HCT116 (cell line): ENCODE results near the gene EPYC. TPM values are rescaled to one million over a fixed set of nuclear protein-coding genes. Genes with fewer than 3 reads are reported as not detected.

Experiments
- ATAC-seq: fragments of 200-7000 bp; cut with Tn5 transposase; 2 replicates; pipeline ENCODE4 v1.9.1; 2020; ENCODE audit warnings: mild to moderate bottlenecking, moderate library complexity
- BruUV-seq: library from RNA; stranded (reverse); fragments of 400-500 nt; replicated peaks from 2 replicates; lab custom pipeline; 2021; lab: Mats Ljungman, UMichigan
- CTCF ChIA-PET: fragments of 300-600 bp; sonication (Branson Sonifier 250); formaldehyde crosslinking; loops from one replicate; lab custom pipeline; 2021; ENCODE audit warnings: antibody characterized with exemption; lab: Charles Lee
- POLR2A ChIA-PET: fragments of 300-600, 350-600 bp; sonication (Branson Sonifier 250); formaldehyde crosslinking; loops from one replicate; lab custom pipeline; 2021; ENCODE audit warnings: antibody characterized with exemption; lab: Charles Lee
- RAD21 ChIA-PET, 2 experiments: fragments of 300-600 bp; sonication (Branson Sonifier 250); formaldehyde crosslinking; loops; one replicate each; lab custom pipeline; 2023; ENCODE audit warnings: low total read pairs in 2 of 2; ENCODE audit not compliant: uncharacterized antibody in 2 of 2, unreplicated experiment in 2 of 2, low non-redundant PET in 1 of 2; lab: Charles Lee
- DNase-seq: peaks from one replicate; pipeline ENCODE4 v3.0.0-alpha.2; 2010; ENCODE audit warnings: low read depth, low spot score
- H2AFZ ChIP-seq: fragments of 200-600 bp; shearing (Covaris generic), sonication (generic); 2 replicates; pipeline ENCODE4 v1.6.1; 2017; ENCODE audit warnings: low read depth, mixed run types, mixed read lengths, antibody characterized with exemption, low read length; ENCODE audit not compliant: poor library complexity, severe bottlenecking
- H3K27ac ChIP-seq: 2 replicates; pipeline ENCODE4 v1.5.1; 2012; ENCODE audit warnings: low read depth, low read length
- H3K27me3 ChIP-seq: fragments of 200-600 bp; sonication (generic); 2 replicates; pipeline ENCODE4 v1.6.1; 2016; ENCODE audit warnings: mixed run types, low read length, mixed read lengths; ENCODE audit not compliant: insufficient read depth
- H3K36me3 ChIP-seq, 2 experiments: fragments of 200-500 bp in 1 of 2; fragments of 200-600 bp in 1 of 2; sonication (Bioruptor generic) in 1 of 2; sonication (generic) in 1 of 2; 2 replicates each; pipeline versions ENCODE4 v1.5.1 to v1.6.1; 2014 to 2016; ENCODE audit warnings: low read length in 2 of 2, inconsistent platforms in 1 of 2, mixed read lengths in 1 of 2, mixed run types in 1 of 2; ENCODE audit not compliant: insufficient read depth in 2 of 2, control insufficient read depth in 1 of 2
- H3K4me1 ChIP-seq, 2 experiments: fragments of 200-600 bp in 1 of 2; sonication (generic) in 1 of 2; 2 replicates each; pipeline versions ENCODE4 v1.5.1 to v1.6.1; 2012 to 2017; ENCODE audit warnings: low read length in 2 of 2, inconsistent platforms in 1 of 2, mild to moderate bottlenecking in 1 of 2, mixed read lengths in 1 of 2, mixed run types in 1 of 2, moderate library complexity in 1 of 2; ENCODE audit not compliant: insufficient read depth in 2 of 2, control insufficient read depth in 1 of 2
- H3K4me2 ChIP-seq: fragments of 200-600 bp; sonication (generic); 2 replicates; pipeline ENCODE4 v1.6.1; 2017; ENCODE audit warnings: mixed run types, low read length, mixed read lengths
- H3K4me3 ChIP-seq, 2 experiments: fragments of 200-600 bp in 1 of 2; sonication (generic) in 1 of 2; replicated peaks in 1 of 2; 2 replicates each; pipeline ENCODE4 v1.5.1; 2011 to 2016; ENCODE audit warnings: low read length in 2 of 2, control low read depth in 1 of 2, low read depth in 1 of 2, mild to moderate bottlenecking in 1 of 2, mixed read lengths in 1 of 2, mixed run types in 1 of 2
- H3K79me2 ChIP-seq: fragments of 200-600 bp; sonication (generic); 2 replicates; pipeline ENCODE4 v1.6.1; 2017; ENCODE audit warnings: mild to moderate bottlenecking, mixed run types, low read length, moderate library complexity, mixed read lengths; ENCODE audit not compliant: insufficient read depth
- H3K9ac ChIP-seq: fragments of 200-600 bp; sonication (generic); 2 replicates; pipeline ENCODE4 v1.6.1; 2016; ENCODE audit warnings: low read length, mixed read lengths
- H3K9me2 ChIP-seq: fragments of 200-600 bp; sonication (generic), shearing (Covaris generic); 2 replicates; pipeline ENCODE4 v1.6.1; 2017; ENCODE audit warnings: mixed run types, mild to moderate bottlenecking, moderate library complexity; ENCODE audit not compliant: insufficient read depth
- H3K9me3 ChIP-seq, 2 experiments: fragments of 200-500 bp in 1 of 2; fragments of 200-600 bp in 1 of 2; sonication (Bioruptor generic) in 1 of 2; sonication (generic) in 1 of 2; 2 replicates each; pipeline ENCODE4 v1.6.1; 2014 to 2017; ENCODE audit warnings: low read length in 2 of 2, mixed read lengths in 2 of 2, inconsistent platforms in 1 of 2, low read depth in 1 of 2, mild to moderate bottlenecking in 1 of 2, mixed run types in 1 of 2, moderate library complexity in 1 of 2; ENCODE audit not compliant: control insufficient read depth in 1 of 2, insufficient read depth in 1 of 2
- H4K20me1 ChIP-seq: fragments of 200-600 bp; sonication (generic), shearing (Covaris generic); 2 replicates; pipeline ENCODE4 v1.6.1; 2017; ENCODE audit warnings: mixed run types, mild to moderate bottlenecking, moderate library complexity; ENCODE audit not compliant: insufficient read depth
- CBX3 ChIP-seq: IDR thresholded peaks from 2 replicates; pipeline ENCODE4 v1.6.1; 2012; ENCODE audit warnings: low read depth
- EGR1 ChIP-seq: IDR thresholded peaks from 2 replicates; pipeline ENCODE4 v1.6.1; 2012; ENCODE audit warnings: low read depth
- ELF1 ChIP-seq: IDR thresholded peaks from 2 replicates; pipeline ENCODE4 v1.6.1; 2012; ENCODE audit warnings: low read depth, borderline replicate concordance
- EZH2 ChIP-seq: fragments of 200-600 bp; sonication (generic); IDR thresholded peaks from 2 replicates; pipeline ENCODE4 v1.6.1; 2017; ENCODE audit warnings: antibody characterized with exemption, mixed run types
- FOSL1 ChIP-seq: IDR thresholded peaks from 2 replicates; pipeline ENCODE4 v1.6.1; 2012; ENCODE audit warnings: low read depth
- POLR2A ChIP-seq: IDR thresholded peaks from 2 replicates; pipeline ENCODE4 v1.7.0; 2011; ENCODE audit warnings: borderline replicate concordance; ENCODE audit not compliant: insufficient read depth, insufficient read length; ENCODE audit errors: extremely low read depth
- POLR2AphosphoS5 ChIP-seq: IDR thresholded peaks from 2 replicates; pipeline ENCODE4 v1.6.1; 2011; ENCODE audit warnings: mild to moderate bottlenecking, low read depth, low read length, moderate library complexity
- SIN3A ChIP-seq: IDR thresholded peaks from 2 replicates; pipeline ENCODE4 v1.6.1; 2012; ENCODE audit warnings: low read depth
- SP1 ChIP-seq: IDR thresholded peaks from 2 replicates; pipeline ENCODE4 v1.6.1; 2012; ENCODE audit warnings: low read depth
- YY1 ChIP-seq: IDR thresholded peaks from 2 replicates; pipeline ENCODE4 v1.6.1; 2011; ENCODE audit warnings: low read length, low read depth, moderate library complexity, mild to moderate bottlenecking; ENCODE audit not compliant: insufficient replicate concordance; ENCODE audit errors: extremely low read depth
- ZFX ChIP-seq: fragments of 450-650 bp; IDR thresholded peaks from 2 replicates; pipeline ENCODE4 v1.6.1; 2017
- ZNF274 ChIP-seq: fragments of 200-500 bp; sonication (Bioruptor generic); IDR thresholded peaks from 2 replicates; pipeline ENCODE4 v1.6.1; 2014; ENCODE audit warnings: mild to moderate bottlenecking, low read depth, low read length, inconsistent platforms
- intact Hi-C: fragments of 100-400 bp; cut with micrococcal nuclease; formaldehyde crosslinking; loops from 2 replicates; pipeline ENCODE4 v1.10.0; 2022
- total RNA-seq: library from RNA; stranded (reverse); gene quantifications from one replicate; pipeline ENCODE4 v1.2.1, GENCODE V29; 2021; ENCODE audit not compliant: unreplicated experiment
- TF ChIP-seq, protein P1 (sequence below): IDR thresholded peaks from 2 replicates; pipeline ENCODE4 v1.6.1; 2012
- TF ChIP-seq, protein P2 (sequence below): IDR thresholded peaks from 2 replicates; pipeline ENCODE4 v1.6.1; 2011; ENCODE audit warnings: mild to moderate bottlenecking, low read length, moderate library complexity; ENCODE audit not compliant: insufficient replicate concordance; ENCODE audit errors: extremely low read depth
- TF ChIP-seq, protein P3 (sequence below): IDR thresholded peaks from 2 replicates; pipeline ENCODE4 v1.6.1; 2012; ENCODE audit warnings: low read depth

Gene EPYC
- total RNA-seq, 1 experiment from 2014 or later = not detected

DNA sequence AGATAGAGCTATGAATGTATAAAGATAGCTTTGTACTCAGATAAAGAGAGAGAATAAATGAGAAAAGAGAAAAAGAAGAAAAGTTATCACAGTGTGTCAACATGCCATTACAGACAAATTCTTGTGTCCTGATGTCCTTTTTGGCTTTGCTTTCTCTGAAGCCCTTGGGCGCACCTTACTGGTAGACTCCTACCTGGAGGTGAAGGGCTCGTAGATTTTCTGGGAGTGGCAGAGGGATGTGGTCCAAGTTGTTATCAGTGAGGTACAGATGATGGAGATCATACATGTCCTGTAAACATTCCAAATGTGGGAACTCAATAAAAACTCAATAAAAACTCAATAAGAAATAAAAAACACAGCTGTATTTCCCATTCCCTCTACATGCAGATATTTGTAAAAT lies 34.9 kb downstream of the EPYC start:
- H3K4me1 ChIP-seq = peaks cover 0 to 9% of the 10 kb centered on the region in 2 experiments; a peak in 1 of 4 replicates
- H3K36me3 ChIP-seq = no peaks in the 10 kb centered on the region
- H3K9ac ChIP-seq = no peak overlapping the region
- TF ChIP-seq ZNF274 (no peak), POLR2AphosphoS5 (no peak), SIN3A (no peak), EZH2 (no peak), FOSL1 (no peak), YY1 (no peak), ZFX (no peak), EGR1 (no peak), SP1 (no peak), ELF1 (no peak), CBX3 (no peak)
- TF ChIP-seq, protein P1, sequence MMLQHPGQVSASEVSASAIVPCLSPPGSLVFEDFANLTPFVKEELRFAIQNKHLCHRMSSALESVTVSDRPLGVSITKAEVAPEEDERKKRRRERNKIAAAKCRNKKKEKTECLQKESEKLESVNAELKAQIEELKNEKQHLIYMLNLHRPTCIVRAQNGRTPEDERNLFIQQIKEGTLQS = no peak
- ChIA-PET CTCF (interaction anchor here (1.4 to 3.5 kb wide), 4 partner anchors 8 to 359 kb away, joined by 3 to 21 read pairs (median 5); no protein-coding TSS in a partner anchor), POLR2A (interaction anchor here (0.6 kb wide), 1 partner anchor 486 kb away, joined by 4 read pairs; no protein-coding TSS in a partner anchor), RAD21 (no interaction called here)
- no peak overlapping the region for H3K27ac ChIP-seq
- no peaks in the 10 kb centered on the region for H3K9me2 ChIP-seq
- no peaks in the 10 kb centered on the region for H3K27me3 ChIP-seq
- H3K9me3 ChIP-seq = no peaks in the 10 kb centered on the region
- no peaks in the 10 kb centered on the region for H3K79me2 ChIP-seq
- no TSS peak for BruUV-seq
- no peak overlapping the region for H3K4me3 ChIP-seq
- H3K4me2 ChIP-seq = no peak overlapping the region
- DNase-seq (no peak), ATAC-seq (no peak)
- H2AFZ ChIP-seq = no peak overlapping the region
- intact Hi-C loops = no loop called here
- H4K20me1 ChIP-seq = no peaks in the 10 kb centered on the region

DNA sequence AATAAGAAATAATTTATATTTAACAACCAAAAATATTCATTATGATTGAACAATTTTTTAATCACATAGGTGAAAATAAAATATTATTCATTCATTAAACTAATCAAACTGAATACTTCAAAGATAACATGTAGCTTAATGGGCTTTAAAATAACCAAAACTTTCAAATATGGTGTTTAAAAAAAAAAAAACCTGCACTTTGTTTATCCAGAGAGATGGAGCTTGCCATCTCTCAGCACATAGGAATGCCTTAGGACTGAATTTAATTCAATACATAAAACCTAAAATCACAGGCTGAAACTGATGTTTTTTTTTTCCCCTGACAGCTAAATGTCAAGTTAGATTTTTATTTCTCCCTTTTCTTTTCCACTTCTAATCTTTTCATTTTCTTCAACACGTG lies 35.4 kb downstream of the EPYC start:
- H3K36me3 ChIP-seq = no peaks in the 10 kb centered on the region
- no peaks in the 10 kb centered on the region for H3K27me3 ChIP-seq
- H3K9ac ChIP-seq = no peak overlapping the region
- no peak overlapping the region for H3K27ac ChIP-seq
- ChIA-PET RAD21 (no interaction called here), CTCF (interaction anchor here (1.0 to 3.5 kb wide), 6 partner anchors 9 to 387 kb away, joined by 3 to 21 read pairs (median 4); no protein-coding TSS in a partner anchor), POLR2A (no interaction called here)
- no peaks in the 10 kb centered on the region for H3K9me2 ChIP-seq
- H4K20me1 ChIP-seq = no peaks in the 10 kb centered on the region
- no TSS peak for BruUV-seq
- H3K4me2 ChIP-seq = no peak overlapping the region
- DNase-seq = no peak
- H2AFZ ChIP-seq = no peak overlapping the region
- no peaks in the 10 kb centered on the region for H3K79me2 ChIP-seq
- peaks cover 0 to 5% of the 10 kb centered on the region in 2 experiments; a peak in 1 of 4 replicates for H3K4me1 ChIP-seq
- H3K9me3 ChIP-seq = no peaks in the 10 kb centered on the region
- no peak overlapping the region for H3K4me3 ChIP-seq
- intact Hi-C loops = no loop called here
- ATAC-seq = no peak
- TF ChIP-seq CBX3 (no peak), EGR1 (no peak), YY1 (no peak), EZH2 (no peak), POLR2A (no peak), SP1 (no peak), ZNF274 (no peak)
- TF ChIP-seq, protein P2, sequence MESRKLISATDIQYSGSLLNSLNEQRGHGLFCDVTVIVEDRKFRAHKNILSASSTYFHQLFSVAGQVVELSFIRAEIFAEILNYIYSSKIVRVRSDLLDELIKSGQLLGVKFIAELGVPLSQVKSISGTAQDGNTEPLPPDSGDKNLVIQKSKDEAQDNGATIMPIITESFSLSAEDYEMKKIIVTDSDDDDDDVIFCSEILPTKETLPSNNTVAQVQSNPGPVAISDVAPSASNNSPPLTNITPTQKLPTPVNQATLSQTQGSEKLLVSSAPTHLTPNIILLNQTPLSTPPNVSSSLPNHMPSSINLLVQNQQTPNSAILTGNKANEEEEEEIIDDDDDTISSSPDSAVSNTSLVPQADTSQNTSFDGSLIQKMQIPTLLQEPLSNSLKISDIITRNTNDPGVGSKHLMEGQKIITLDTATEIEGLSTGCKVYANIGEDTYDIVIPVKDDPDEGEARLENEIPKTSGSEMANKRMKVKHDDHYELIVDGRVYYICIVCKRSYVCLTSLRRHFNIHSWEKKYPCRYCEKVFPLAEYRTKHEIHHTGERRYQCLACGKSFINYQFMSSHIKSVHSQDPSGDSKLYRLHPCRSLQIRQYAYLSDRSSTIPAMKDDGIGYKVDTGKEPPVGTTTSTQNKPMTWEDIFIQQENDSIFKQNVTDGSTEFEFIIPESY = no peak
- TF ChIP-seq, protein P3, sequence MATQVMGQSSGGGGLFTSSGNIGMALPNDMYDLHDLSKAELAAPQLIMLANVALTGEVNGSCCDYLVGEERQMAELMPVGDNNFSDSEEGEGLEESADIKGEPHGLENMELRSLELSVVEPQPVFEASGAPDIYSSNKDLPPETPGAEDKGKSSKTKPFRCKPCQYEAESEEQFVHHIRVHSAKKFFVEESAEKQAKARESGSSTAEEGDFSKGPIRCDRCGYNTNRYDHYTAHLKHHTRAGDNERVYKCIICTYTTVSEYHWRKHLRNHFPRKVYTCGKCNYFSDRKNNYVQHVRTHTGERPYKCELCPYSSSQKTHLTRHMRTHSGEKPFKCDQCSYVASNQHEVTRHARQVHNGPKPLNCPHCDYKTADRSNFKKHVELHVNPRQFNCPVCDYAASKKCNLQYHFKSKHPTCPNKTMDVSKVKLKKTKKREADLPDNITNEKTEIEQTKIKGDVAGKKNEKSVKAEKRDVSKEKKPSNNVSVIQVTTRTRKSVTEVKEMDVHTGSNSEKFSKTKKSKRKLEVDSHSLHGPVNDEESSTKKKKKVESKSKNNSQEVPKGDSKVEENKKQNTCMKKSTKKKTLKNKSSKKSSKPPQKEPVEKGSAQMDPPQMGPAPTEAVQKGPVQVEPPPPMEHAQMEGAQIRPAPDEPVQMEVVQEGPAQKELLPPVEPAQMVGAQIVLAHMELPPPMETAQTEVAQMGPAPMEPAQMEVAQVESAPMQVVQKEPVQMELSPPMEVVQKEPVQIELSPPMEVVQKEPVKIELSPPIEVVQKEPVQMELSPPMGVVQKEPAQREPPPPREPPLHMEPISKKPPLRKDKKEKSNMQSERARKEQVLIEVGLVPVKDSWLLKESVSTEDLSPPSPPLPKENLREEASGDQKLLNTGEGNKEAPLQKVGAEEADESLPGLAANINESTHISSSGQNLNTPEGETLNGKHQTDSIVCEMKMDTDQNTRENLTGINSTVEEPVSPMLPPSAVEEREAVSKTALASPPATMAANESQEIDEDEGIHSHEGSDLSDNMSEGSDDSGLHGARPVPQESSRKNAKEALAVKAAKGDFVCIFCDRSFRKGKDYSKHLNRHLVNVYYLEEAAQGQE = no peak
